HG03520 (cell line): ENCODE results near the gene GBP1.
"Not testable (repeated sequence)": the region's sequence is repeated elsewhere in the genome, so short reads cannot be mapped to it uniquely, and the experiment has no call there.

Experiments
- ATAC-seq: cut with Tn5 transposase; IDR thresholded peaks from one replicate; pipeline ENCODE4 v1.9.1; 2021; ENCODE audit warnings: mild to moderate bottlenecking, moderate library complexity; ENCODE audit not compliant: unreplicated experiment

Gene GBP1

GRCh38 chr1:89065079-89065868, at the start of gene GBP1:
GBP1 (minus strand) TSS chr1:89065208; CDS start chr1:89063234, 1,974 bp downstream.
- ATAC-seq = peak; percentile 65

DNA sequence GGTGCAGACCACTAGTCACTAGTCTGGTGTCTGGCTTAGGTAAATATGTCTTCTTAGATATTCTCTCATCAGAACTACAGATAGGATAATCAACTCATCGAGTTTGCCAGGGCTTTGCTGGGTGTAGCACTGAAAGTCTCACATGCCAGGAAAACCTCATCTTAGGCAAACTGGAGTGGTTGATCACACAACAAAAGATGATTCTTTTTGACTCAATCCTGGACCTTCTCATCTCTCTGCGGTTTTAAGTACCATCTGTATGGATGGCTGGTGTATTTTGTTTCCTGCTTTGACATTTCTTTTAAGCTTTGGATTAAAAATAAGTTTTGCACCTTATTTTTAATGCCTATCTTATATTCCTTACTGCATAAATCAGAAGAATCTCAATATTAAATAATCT, 49.7 kb upstream of the GBP1 start:
- ATAC-seq = no peak

GRCh38 chr1:89112871-89113613, 48.0 kb upstream of the GBP1 start:
- ATAC-seq = no peak

DNA sequence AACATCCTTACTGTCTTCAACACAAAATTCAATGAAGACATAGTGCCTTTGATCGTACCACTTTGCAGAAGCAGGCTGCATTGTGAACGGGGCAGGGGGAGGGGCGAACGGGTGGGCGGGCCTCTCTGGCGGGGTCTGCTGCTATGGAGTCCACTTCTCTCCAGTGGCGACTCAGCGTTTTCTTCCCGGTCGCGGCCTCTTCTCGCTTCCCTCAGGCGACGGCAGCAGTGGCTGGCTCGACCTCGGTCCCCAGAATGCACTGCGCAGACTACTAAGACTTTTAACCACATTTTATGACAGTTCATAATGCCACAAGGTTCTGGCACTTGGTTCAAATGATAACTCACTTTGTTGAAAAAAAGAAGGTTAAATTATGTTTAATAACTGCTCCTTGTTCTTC, 39.7 kb upstream of the GBP1 start:
- no peak for ATAC-seq

DNA sequence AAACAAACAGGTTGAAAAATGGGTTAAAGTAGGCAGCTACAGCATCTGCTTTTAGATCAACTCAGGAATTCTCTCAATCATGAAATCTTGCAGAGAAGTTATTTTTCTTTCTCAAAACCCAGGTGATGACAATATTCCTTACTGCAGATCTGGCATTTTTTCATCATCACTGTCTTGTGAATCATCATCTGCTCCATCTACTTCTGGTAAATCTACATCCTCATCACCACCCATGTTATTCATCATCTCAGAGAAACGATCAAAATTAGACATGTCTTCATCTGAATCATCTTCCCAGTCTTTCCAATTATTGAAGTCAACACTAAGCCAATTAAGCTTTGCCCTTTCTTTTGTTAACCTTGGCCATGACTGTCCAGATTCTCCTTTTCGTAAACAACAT, 39.1 kb upstream of the GBP1 start:
- no peak for ATAC-seq

GRCh38 chr1:89102021-89102420, 37.0 kb upstream of the GBP1 start:
- ATAC-seq = no peak

DNA sequence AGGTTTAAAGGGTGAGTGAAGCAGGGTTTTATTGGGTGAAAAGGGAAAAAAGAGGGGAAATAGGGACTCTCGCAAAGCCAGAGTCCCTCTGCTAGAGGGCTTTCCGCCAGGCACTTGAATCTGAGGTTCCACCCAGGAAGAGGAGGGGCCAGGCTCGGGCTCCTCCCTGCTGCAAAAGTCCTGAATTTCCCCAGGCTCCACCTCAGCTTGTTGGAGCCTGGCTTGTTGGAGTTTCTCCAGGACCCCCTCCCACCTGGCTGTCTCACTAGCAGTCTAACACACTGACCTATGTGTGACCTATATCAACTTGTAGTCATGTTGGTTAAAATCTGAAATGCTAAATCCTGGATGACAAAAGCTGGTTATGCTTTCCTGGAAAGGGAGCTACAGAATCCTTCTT, 35.4 kb upstream of the GBP1 start:
- no peak for ATAC-seq

- no peak for ATAC-seq
Measured at GRCh38 chr1:89098857-89099256, 33.8 kb upstream of the GBP1 start.

DNA sequence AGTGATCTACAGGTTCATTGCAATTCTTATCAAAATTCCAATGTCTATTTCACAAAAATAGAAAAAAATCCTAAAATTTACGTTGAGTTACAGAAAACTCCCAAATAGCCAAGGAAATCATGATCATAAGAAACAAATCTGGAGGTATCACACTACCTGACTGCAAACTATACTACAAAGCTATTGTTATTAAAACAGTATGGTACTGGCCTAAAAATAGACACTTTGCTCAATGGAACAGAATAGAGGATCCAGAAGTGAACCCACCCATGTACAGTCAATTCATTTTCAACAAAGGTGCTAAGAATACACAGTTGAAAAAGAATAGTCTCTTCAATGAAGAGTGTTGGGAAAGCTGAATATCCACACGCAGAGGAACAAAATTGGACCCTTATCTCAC, 30.7 kb upstream of the GBP1 start:
- no peak for ATAC-seq

- ATAC-seq = no peak
Measured at GRCh38 chr1:89089962-89090361, 25.0 kb upstream of the GBP1 start.

DNA sequence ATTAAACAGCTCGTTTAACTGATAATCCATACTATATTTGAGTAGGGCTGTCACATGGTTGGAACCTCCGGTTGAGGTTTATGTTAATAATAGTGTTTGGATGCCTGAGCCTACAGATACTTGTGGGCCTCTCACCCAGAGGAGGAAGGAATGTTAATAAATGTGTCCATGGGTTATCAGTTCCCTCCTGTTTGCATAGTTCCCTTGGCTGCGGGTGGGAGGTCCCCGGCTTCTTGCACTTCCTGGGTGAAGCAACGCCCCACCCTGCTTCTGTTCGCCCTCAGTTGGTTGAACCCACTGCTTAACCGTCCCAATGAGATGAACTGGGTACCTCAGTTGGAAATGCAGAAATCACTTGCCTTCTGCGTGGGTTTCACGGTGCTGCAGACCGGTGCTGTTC, 23.6 kb upstream of the GBP1 start:
- ATAC-seq = no peak

GRCh38 chr1:89087241-89087640, 22.2 kb upstream of the GBP1 start:
- ATAC-seq = no peak

- no peak for ATAC-seq
Measured at GRCh38 chr1:89085781-89086180, 20.8 kb upstream of the GBP1 start.

DNA sequence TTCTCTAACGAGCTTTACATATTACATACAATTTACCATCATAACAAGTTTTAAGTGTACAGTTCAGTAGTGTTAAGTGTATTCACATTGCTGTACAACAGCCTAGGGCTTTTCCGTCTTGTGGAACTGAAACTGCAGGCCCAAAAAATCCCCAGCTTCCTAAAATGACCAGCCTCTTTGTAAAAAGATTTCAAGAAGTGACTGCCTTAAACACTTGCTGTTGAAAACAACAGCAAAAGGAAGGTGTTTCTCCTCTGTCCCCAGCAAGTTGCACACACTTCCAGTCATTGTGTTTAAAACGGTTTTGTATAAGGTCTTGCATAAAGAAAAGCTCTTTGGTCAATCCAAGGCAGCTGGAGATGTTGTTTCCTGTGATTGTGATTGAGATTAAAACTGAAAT, 16.0 kb upstream of the GBP1 start:
- ATAC-seq = no peak

DNA sequence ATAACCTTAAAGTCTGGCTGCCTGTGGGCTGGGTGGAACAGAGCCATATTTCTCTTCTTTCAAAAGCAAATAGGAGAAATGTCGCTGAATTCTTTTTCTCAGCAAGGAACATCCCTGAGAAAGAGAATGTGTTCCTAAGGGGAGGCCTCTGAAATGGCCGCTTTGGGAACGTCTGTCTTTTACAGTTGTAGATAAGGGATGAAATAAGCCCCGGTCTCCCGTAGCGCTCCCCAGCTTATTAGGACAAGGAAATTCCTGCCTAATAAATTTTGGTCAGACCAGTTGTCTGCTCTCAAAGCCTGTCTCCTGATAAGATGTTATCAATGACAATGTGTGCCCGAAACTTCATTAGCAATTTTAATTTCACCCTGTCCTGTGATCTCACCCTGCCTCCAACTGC, 15.1 kb upstream of the GBP1 start:
- not testable (repeated sequence) for ATAC-seq

- not testable (repeated sequence) for ATAC-seq
Measured at GRCh38 chr1:89072466-89073065, 7.6 kb upstream of the GBP1 start.

DNA sequence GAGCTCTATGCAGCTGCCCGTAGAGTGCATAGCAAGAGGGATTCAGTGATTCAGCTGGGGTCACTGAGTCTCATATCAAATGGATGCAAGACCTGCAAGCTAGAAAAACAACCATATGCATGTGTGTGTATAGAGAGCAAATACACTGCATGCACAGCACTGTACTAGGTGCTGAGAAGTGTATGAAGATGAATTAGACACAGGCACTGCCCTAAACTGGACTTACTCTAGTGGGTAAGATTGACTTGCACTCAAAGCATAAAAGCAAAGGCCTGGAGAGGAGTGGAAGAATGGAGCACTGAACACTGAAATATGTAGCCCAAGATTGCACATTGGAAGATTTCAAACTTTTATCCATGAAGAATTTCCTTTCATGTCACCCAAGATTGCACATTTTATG, 5.5 kb upstream of the GBP1 start:
- no peak for ATAC-seq

- no peak for ATAC-seq
Measured at GRCh38 chr1:89069951-89070350, 4.9 kb upstream of the GBP1 start.

DNA sequence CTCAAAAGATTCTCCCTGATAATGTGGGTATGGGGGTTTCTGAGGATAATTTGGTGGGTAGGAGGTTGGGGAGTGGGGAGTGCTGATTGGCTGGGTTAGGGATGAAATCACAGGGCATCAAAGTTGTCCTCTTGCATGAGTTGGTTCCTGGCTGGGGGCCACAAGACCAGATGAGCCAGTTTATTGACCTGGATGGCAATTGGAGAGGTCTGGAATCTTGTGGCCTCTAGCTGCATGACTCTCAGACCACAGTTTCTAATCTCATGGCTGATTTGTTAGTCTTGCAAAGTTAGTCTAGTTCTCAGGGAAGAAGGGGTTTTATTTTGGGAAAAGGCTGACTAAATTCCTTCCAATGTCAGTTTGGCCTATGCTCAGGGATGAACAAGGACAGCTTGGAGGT, 3.3 kb upstream of the GBP1 start:
- no peak for ATAC-seq

- ATAC-seq = peak; percentile 35
Measured at GRCh38 chr1:89064632-89065031, 376 bp downstream of the GBP1 start.

DNA sequence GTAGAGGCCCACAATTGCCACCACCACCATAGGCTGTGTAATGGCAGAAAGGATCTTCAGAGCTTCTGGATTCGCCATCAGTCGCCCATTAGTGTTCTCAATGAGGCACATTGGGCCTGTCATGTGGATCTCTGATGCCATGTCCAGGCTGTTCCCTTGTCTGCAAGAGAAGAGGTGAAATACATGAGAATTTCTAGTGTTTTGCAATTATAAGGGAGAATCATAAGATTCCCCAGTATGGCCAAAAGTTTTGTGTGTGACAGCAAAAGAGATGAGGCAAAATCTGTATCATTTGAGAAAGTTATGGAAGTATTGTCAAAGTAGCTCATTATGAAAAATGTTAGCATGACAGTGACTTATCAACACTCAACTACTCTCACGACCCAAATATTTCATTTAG, 1.9 kb downstream of the GBP1 start:
- ATAC-seq = no peak

- no peak for ATAC-seq
Measured at GRCh38 chr1:89060091-89060490, 4.9 kb downstream of the GBP1 start.
